H1 (cell line): Measurements from ENCODE around the gene PDGFA. TPM values are rescaled to one million over a fixed set of nuclear protein-coding genes. Genes with fewer than 3 reads are reported as not detected.

Experiments used
- CTCF ChIA-PET: fragments of 300-600 bp; sonication (Branson Sonifier 250); formaldehyde crosslinking; loops from one replicate; lab custom pipeline; 2021; ENCODE audit not compliant: partially characterized antibody; lab: Charles Lee
- POLR2A ChIA-PET: fragments of 300-600 bp; sonication (Branson Sonifier 250); formaldehyde crosslinking; loops from one replicate; lab custom pipeline; 2021; ENCODE audit warnings: inconsistent platforms; ENCODE audit not compliant: partially characterized antibody; lab: Charles Lee
- DNase-seq, 2 experiments: peaks; one replicate each; pipeline versions ENCODE4 v3.0.0 to v3.0.0-alpha.2; 2010 to 2022; ENCODE audit warnings: low spot score in 2 of 2, low read depth in 1 of 2, mixed read lengths in 1 of 2
- FAIRE-seq: peaks from 2 replicates; lab custom pipeline; 2011; peaks lifted over from hg19 to GRCh38; lab: Jason Lieb, UNC
- H2AFZ ChIP-seq: 2 replicates; pipeline ENCODE4 v1.8.1; 2012; ENCODE audit warnings: low read length, inconsistent platforms
- H2AK5ac ChIP-seq: 2 replicates; pipeline ENCODE4 v1.6.1; 2013; ENCODE audit warnings: low read depth, low read length
- H2BK120ac ChIP-seq: replicated peaks from 2 replicates; pipeline ENCODE3; 2013; ENCODE audit warnings: low read depth, low read length, inconsistent platforms
- H2BK12ac ChIP-seq: 2 replicates; pipeline ENCODE4 v1.6.1; 2013; ENCODE audit warnings: low read depth, low read length
- H2BK15ac ChIP-seq: 2 replicates; pipeline ENCODE4 v1.6.1; 2013; ENCODE audit warnings: low read length
- H2BK20ac ChIP-seq: 2 replicates; pipeline ENCODE4 v1.6.1; 2013; ENCODE audit warnings: low read length
- H2BK5ac ChIP-seq: 2 replicates; pipeline ENCODE4 v1.6.1; 2013; ENCODE audit warnings: low read depth, low read length
- H3K14ac ChIP-seq: 2 replicates; pipeline ENCODE4 v1.6.1; 2013; ENCODE audit warnings: inconsistent platforms; ENCODE audit not compliant: insufficient read length
- H3K18ac ChIP-seq: 2 replicates; pipeline ENCODE4 v1.6.1; 2013; ENCODE audit warnings: low read length; ENCODE audit errors: extremely low read depth
- H3K23ac ChIP-seq: 2 replicates; pipeline ENCODE4 v1.6.1; 2013; ENCODE audit warnings: inconsistent platforms; ENCODE audit not compliant: insufficient read length
- H3K23me2 ChIP-seq: 2 replicates; pipeline ENCODE4 v1.6.1; 2013; ENCODE audit warnings: low read depth, low read length
- H3K27ac ChIP-seq: 2 replicates; pipeline ENCODE4 v1.6.1; 2011; ENCODE audit warnings: low read depth, low read length, inconsistent platforms
- H3K27me3 ChIP-seq, 4 experiments: replicated peaks in 1 of 4; 1 replicate in 1 of 4; 2 replicates in 3 of 4; pipeline versions ENCODE4 v1.6.1 to v1.8.1; 2011 to 2013; ENCODE audit warnings: low read length in 3 of 4, mild to moderate bottlenecking in 3 of 4, inconsistent platforms in 2 of 4, mixed read lengths in 2 of 4, moderate library complexity in 1 of 4; ENCODE audit not compliant: control insufficient read depth in 3 of 4, insufficient read depth in 3 of 4; ENCODE audit errors: extremely low read depth in 1 of 4
- H3K36me3 ChIP-seq, 4 experiments: 2 replicates each; pipeline versions ENCODE4 v1.6.1 to v1.8.1; 2011 to 2013; ENCODE audit warnings: mild to moderate bottlenecking in 4 of 4, low read length in 3 of 4, moderate library complexity in 2 of 4, control low read depth in 1 of 4, inconsistent platforms in 1 of 4; ENCODE audit not compliant: insufficient read depth in 4 of 4, control insufficient read depth in 2 of 4
- H3K4ac ChIP-seq: replicated peaks from 2 replicates; pipeline ENCODE3; 2013; ENCODE audit warnings: low read length, low read depth, mixed read lengths, inconsistent platforms; ENCODE audit not compliant: insufficient read length
- H3K4me1 ChIP-seq, 4 experiments: replicated peaks in 1 of 4; 1 replicate in 1 of 4; 2 replicates in 3 of 4; pipeline versions ENCODE4 v1.6.1 to v1.8.1; 2011 to 2013; ENCODE audit warnings: low read length in 3 of 4, inconsistent platforms in 2 of 4, mixed read lengths in 1 of 4; ENCODE audit not compliant: insufficient read depth in 4 of 4, control insufficient read depth in 3 of 4
- H3K4me2 ChIP-seq, 2 experiments: 2 replicates each; pipeline versions ENCODE4 v1.6.1 to v1.8.1; 2011 to 2013; ENCODE audit warnings: low read depth in 2 of 2, low read length in 2 of 2, control low read depth in 1 of 2, inconsistent platforms in 1 of 2, mild to moderate bottlenecking in 1 of 2; ENCODE audit not compliant: insufficient read depth in 1 of 2
- H3K4me3 ChIP-seq, 4 experiments: fragments of 200-600, 300-600 bp in 1 of 4; sonication (generic), shearing (Covaris generic), sonication (Bioruptor Twin) in 1 of 4; 2 replicates each; pipeline versions ENCODE4 v1.5.1 to v1.8.1; 2011 to 2016; ENCODE audit warnings: low read length in 4 of 4, low read depth in 3 of 4, control low read depth in 2 of 4, inconsistent platforms in 2 of 4, mild to moderate bottlenecking in 2 of 4, mixed read lengths in 1 of 4, moderate library complexity in 1 of 4; ENCODE audit not compliant: insufficient read depth in 2 of 4; ENCODE audit errors: extremely low read depth in 1 of 4
- H3K56ac ChIP-seq: replicated peaks from 2 replicates; pipeline ENCODE3; 2013; ENCODE audit warnings: low read depth, mild to moderate bottlenecking, mixed read lengths, low read length, inconsistent platforms; ENCODE audit not compliant: insufficient read length
- H3K79me1 ChIP-seq: 2 replicates; pipeline ENCODE4 v1.6.1; 2013; ENCODE audit warnings: low read depth, low read length, control low read depth
- H3K79me2 ChIP-seq, 2 experiments: 2 replicates each; pipeline versions ENCODE4 v1.6.1 to v1.8.1; 2012 to 2013; ENCODE audit warnings: low read length in 2 of 2, mild to moderate bottlenecking in 2 of 2, inconsistent platforms in 1 of 2; ENCODE audit not compliant: insufficient read depth in 2 of 2, control insufficient read depth in 1 of 2
- H3K9ac ChIP-seq, 4 experiments: replicated peaks in 1 of 4; 1 replicate in 1 of 4; 2 replicates in 3 of 4; pipeline versions ENCODE4 v1.6.1 to v1.8.1; 2011 to 2013; ENCODE audit warnings: low read depth in 3 of 4, low read length in 3 of 4, control low read depth in 2 of 4, mild to moderate bottlenecking in 2 of 4, moderate library complexity in 2 of 4, inconsistent platforms in 1 of 4; ENCODE audit errors: extremely low read depth in 1 of 4
- H3K9me3 ChIP-seq, 2 experiments: 2 replicates each; pipeline versions ENCODE4 v1.6.1 to v1.8.1; 2012 to 2013; ENCODE audit warnings: mild to moderate bottlenecking in 2 of 2, moderate library complexity in 2 of 2, control low read depth in 1 of 2, inconsistent platforms in 1 of 2, low read depth in 1 of 2, low read length in 1 of 2, mixed read lengths in 1 of 2; ENCODE audit not compliant: insufficient read depth in 2 of 2
- H4K20me1 ChIP-seq, 2 experiments: replicated peaks in 1 of 2; 2 replicates each; pipeline versions ENCODE3 to v1.8.1; 2011 to 2013; ENCODE audit warnings: inconsistent platforms in 2 of 2, low read length in 2 of 2, mild to moderate bottlenecking in 1 of 2; ENCODE audit not compliant: insufficient read depth in 2 of 2, control insufficient read depth in 1 of 2
- H4K5ac ChIP-seq: 2 replicates; pipeline ENCODE4 v1.6.1; 2013; ENCODE audit warnings: low read length, low read depth, mixed read lengths, inconsistent platforms; ENCODE audit not compliant: insufficient read length
- H4K8ac ChIP-seq: 2 replicates; pipeline ENCODE4 v1.8.0; 2013; ENCODE audit warnings: mild to moderate bottlenecking, moderate library complexity, low read length, inconsistent platforms; ENCODE audit not compliant: insufficient read depth; ENCODE audit errors: extremely low read depth
- H4K91ac ChIP-seq: replicated peaks from 2 replicates; pipeline ENCODE3; 2013; ENCODE audit warnings: low read length, mixed read lengths, inconsistent platforms; ENCODE audit not compliant: insufficient read length
- ASH2L ChIP-seq: fragments of 200-600, 300-600 bp; sonication (generic); IDR thresholded peaks from one replicate; pipeline ENCODE4 v1.7.1; 2017; ENCODE audit warnings: low read length
- CREB1 ChIP-seq: IDR thresholded peaks from 2 replicates; pipeline ENCODE4 v1.6.1; 2012; ENCODE audit warnings: inconsistent platforms
- EGR1 ChIP-seq: IDR thresholded peaks from 2 replicates; pipeline ENCODE4 v1.6.1; 2011; ENCODE audit warnings: low read depth, low read length, borderline replicate concordance
- FOSL1 ChIP-seq: IDR thresholded peaks from 2 replicates; pipeline ENCODE4 v1.6.1; 2011; ENCODE audit warnings: mild to moderate bottlenecking, low read depth, low read length, moderate library complexity; ENCODE audit not compliant: insufficient read depth
- KDM4A ChIP-seq: IDR thresholded peaks from one replicate; pipeline ENCODE4 v1.7.1; 2012; ENCODE audit warnings: low read depth, mild to moderate bottlenecking, moderate library complexity, low read length, inconsistent platforms; ENCODE audit not compliant: severe bottlenecking
- RAD21 ChIP-seq, 2 experiments: IDR thresholded peaks in 1 of 2; conservative IDR thresholded peaks in 1 of 2; 2 replicates each; pipeline ENCODE4 v1.6.1; 2011; ENCODE audit warnings: low read depth in 2 of 2, low read length in 2 of 2, improper control_type of control experiment in 1 of 2, inconsistent platforms in 1 of 2, mild to moderate bottlenecking in 1 of 2, moderate library complexity in 1 of 2
- SP1 ChIP-seq: IDR thresholded peaks from 2 replicates; pipeline ENCODE4 v1.6.1; 2011; ENCODE audit warnings: low read depth, low read length
- TBP ChIP-seq: IDR thresholded peaks from 2 replicates; pipeline ENCODE4 v1.6.1; 2011; ENCODE audit warnings: low read depth, low read length, improper control_type of control experiment
- ZNF274 ChIP-seq: IDR thresholded peaks from 2 replicates; pipeline ENCODE4 v1.7.0; 2012; ENCODE audit warnings: low read length, borderline replicate concordance; ENCODE audit errors: extremely low read depth
- WGBS, 2 experiments: shearing (Covaris generic) in 1 of 2; methylation state at CpG; one replicate each; pipeline versions ENCODE4 v1.1.6 to v1.1.7; 2013 to 2015; ENCODE audit warnings: low lambda C conversion rate in 2 of 2, mixed read lengths in 2 of 2, inconsistent platforms in 1 of 2, low coverage in 1 of 2, missing lambda C conversion rate in 1 of 2; ENCODE audit not compliant: insufficient replicate concordance in 2 of 2, insufficient coverage in 1 of 2, insufficient read length in 1 of 2; ENCODE audit errors: extremely low coverage in 1 of 2, missing lambda C conversion rate in 1 of 2; 5-methylcytosine and 5-hydroxymethylcytosine counted together
- polyA plus RNA-seq, 7 experiments: library from polyadenylated mRNA; depleted of rRNA in 3 of 7; stranded (reverse) in 5 of 7; unstranded in 2 of 7; fragments of >200 nt in 5 of 7; fragments of 200-250 nt in 2 of 7; gene quantifications; 1 replicate in 5 of 7; 2 replicates in 1 of 7; 4 replicates in 1 of 7; pipeline versions ENCODE4 v1.2.1 to v1.2.3, GENCODE V29; 2011 to 2013; ENCODE audit warnings: missing spikeins in 2 of 7, mixed read lengths in 2 of 7
- total RNA-seq: library from RNA; stranded (reverse); fragmentation: NEBNext Ultra II Directional; extraction: Animal tissue kit (Norgen Biotek cat#: 25700); gene quantifications from 2 replicates; pipeline ENCODE4 v1.2.1, GENCODE V29; 2021
- TF ChIP-seq, protein P1 (sequence below), 3 experiments: IDR thresholded peaks; 1 replicate in 2 of 3; 2 replicates in 1 of 3; pipeline versions ENCODE4 v1.5.1 to v1.6.1; 2011; ENCODE audit warnings: low read length in 3 of 3, mild to moderate bottlenecking in 3 of 3, inconsistent platforms in 2 of 3, low read depth in 1 of 3, moderate library complexity in 1 of 3; ENCODE audit not compliant: insufficient read depth in 1 of 3; ENCODE audit errors: control extremely low read depth in 1 of 3

PDGFA gene
- total and polyA plus RNA-seq, 2 of the 8 experiments (the other 6 are each of a cell fraction or from before 2014, with no cell fraction given), result 21.1 to 43.0 TPM

DNA sequence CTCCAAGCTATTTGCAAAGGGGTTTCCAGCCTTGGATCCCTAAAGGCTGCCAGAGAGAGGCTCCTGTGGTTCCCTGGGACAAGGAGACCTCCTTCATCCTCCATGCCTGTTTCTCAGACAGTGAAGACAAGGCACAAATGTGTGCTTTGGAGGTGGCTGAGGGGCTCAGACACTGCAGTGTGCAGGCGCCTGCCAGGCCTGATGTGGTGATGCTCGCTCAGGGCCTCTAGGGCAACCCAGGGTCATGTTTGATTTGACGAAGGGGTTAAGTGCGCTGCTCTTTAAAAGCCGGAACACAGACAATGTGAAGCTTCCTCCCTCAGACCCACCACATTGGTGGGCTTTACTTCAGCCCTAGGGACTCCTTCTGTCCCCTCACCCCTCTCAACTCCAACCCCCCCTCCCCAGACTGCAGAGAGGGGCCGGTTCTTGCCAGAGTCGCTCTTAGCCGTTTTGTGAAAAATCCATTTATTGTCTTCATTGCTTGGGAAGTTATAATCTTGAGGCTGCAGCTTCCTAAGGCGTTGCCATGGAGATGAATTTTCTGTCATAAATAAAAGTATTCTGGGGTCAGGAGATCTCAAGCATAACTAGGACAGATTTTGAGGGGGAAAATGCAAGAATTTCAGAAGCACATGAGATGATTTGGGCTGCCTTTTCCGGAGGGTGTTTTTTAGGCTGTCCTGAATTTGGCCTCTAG is 35.8 kb downstream of the PDGFA start:
- Histone ChIP-seq H2BK120ac (no peak overlapping the region), H4K5ac (no peak overlapping the region), H3K4me2 (no peak overlapping the region), H2BK20ac (no peak overlapping the region), H4K20me1 (peaks cover 0 to 13% of the 10 kb centered on the region in 2 experiments), H4K91ac (no peak overlapping the region), H3K14ac (no peak overlapping the region), H2AFZ (no peak overlapping the region), H3K23me2 (peaks cover 15% of the 10 kb centered on the region; the same call in 1 of the 2 replicates), H2BK12ac (0 out of 2 replicates have a peak overlapping the region, but pooled peaks have one; percentile 39), H3K9ac (no peak overlapping the region), H3K79me2 (no peaks in the 10 kb centered on the region), H2BK5ac (no peak overlapping the region), H3K4ac (no peak overlapping the region), H3K23ac (no peak overlapping the region), H3K4me1 (peaks cover 0 to 28% (median 12%) of the 10 kb centered on the region in 4 experiments; a peak in 6 of 7 replicates), H3K56ac (peak overlapping the region; percentile 98), H3K4me3 (no peak overlapping the region), H4K8ac (no peak overlapping the region), H2AK5ac (no peak overlapping the region), H3K27ac (no peak overlapping the region), H3K36me3 (no peaks in the 10 kb centered on the region), H3K79me1 (no peaks in the 10 kb centered on the region), H2BK15ac (0 out of 2 replicates have a peak overlapping the region, but pooled peaks have one; percentile 29), H3K27me3 (no peaks in the 10 kb centered on the region; a peak in 1 of 7 replicates), H3K9me3 (no peaks in the 10 kb centered on the region), H3K18ac (no peak overlapping the region; the same call in 1 of the 2 replicates)
- ChIA-PET POLR2A (no interaction called here), CTCF (interaction anchor here (2.0 kb wide), 1 partner anchor 162 kb away, joined by 4 read pairs; no protein-coding TSS in a partner anchor)
- 95% methylated on average over 10 of the region's 10 CpGs; no CpG with 5 or more reads in 1 of the 2 experiments for WGBS, 2 experiments
- FAIRE-seq (no peak), DNase-seq (no peak)
- TF ChIP-seq CREB1 (no peak), ASH2L (no peak), KDM4A (no peak), TBP (no peak), SP1 (no peak), ZNF274 (no peak), RAD21 (IDR thresholded peaks at IDR 0.05 in 1 of 2, conservative IDR thresholded peaks at IDR 0.05 in 1 of 2; ENCODE audit: low read depth in 2 of 2, low read length in 2 of 2) (no peak), FOSL1 (no peak), EGR1 (no peak)
- TF ChIP-seq, protein P1, sequence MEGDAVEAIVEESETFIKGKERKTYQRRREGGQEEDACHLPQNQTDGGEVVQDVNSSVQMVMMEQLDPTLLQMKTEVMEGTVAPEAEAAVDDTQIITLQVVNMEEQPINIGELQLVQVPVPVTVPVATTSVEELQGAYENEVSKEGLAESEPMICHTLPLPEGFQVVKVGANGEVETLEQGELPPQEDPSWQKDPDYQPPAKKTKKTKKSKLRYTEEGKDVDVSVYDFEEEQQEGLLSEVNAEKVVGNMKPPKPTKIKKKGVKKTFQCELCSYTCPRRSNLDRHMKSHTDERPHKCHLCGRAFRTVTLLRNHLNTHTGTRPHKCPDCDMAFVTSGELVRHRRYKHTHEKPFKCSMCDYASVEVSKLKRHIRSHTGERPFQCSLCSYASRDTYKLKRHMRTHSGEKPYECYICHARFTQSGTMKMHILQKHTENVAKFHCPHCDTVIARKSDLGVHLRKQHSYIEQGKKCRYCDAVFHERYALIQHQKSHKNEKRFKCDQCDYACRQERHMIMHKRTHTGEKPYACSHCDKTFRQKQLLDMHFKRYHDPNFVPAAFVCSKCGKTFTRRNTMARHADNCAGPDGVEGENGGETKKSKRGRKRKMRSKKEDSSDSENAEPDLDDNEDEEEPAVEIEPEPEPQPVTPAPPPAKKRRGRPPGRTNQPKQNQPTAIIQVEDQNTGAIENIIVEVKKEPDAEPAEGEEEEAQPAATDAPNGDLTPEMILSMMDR (IDR thresholded peaks at IDR 0.05; ENCODE audit: control extremely low read depth in 1 of 3, insufficient read depth in 1 of 3, low read depth in 1 of 3, low read length in 3 of 3), result no peak
